Breast epithelium (tissue), 4 donors: ENCODE results near the gene DNAJC8. TPM values are rescaled to one million over a fixed set of nuclear protein-coding genes. Genes with fewer than 3 reads are reported as not detected.

ENCODE experiments used
- DNase-seq, 2 donors: peaks; one replicate each; pipeline ENCODE4 v3.0.0-alpha.2; 2019; ENCODE audit warnings: low spot score in 2 of 2
- H3K27ac ChIP-seq, 2 donors: fragments of 200-600 bp; sonication (generic) in 1 of 2; one replicate each; pipeline ENCODE4 v1.5.1; 2016 to 2019; ENCODE audit warnings: mild to moderate bottlenecking in 1 of 2
- H3K27me3 ChIP-seq, 2 donors: fragments of 200-600 bp; sonication (generic) in 1 of 2; one replicate each; pipeline versions ENCODE4 v1.5.1 to v1.6.0; 2017 to 2019; ENCODE audit warnings: control low read depth in 1 of 2, mild to moderate bottlenecking in 1 of 2
- H3K36me3 ChIP-seq: fragments of 200-600 bp; one replicate; pipeline ENCODE4 v1.5.1; 2019
- H3K4me1 ChIP-seq, 2 donors: fragments of 200-600 bp; sonication (generic); one replicate each; pipeline ENCODE4 v1.5.1; 2016 to 2019; ENCODE audit warnings: control low read depth in 1 of 2
- H3K4me3 ChIP-seq, 3 donors: fragments of 200-600 bp; sonication (generic); 1 replicate in 2 of 3; 2 replicates in 1 of 3; pipeline ENCODE4 v1.5.1; 2016 to 2019; ENCODE audit warnings: mild to moderate bottlenecking in 3 of 3, moderate library complexity in 2 of 3
- H3K9me3 ChIP-seq, 2 donors: fragments of 200-600 bp; sonication (generic) in 1 of 2; one replicate each; pipeline ENCODE4 v1.5.1; 2016 to 2019; ENCODE audit warnings: control low read depth in 1 of 2
- CTCF ChIP-seq, 3 donors: fragments of 450-650 bp; IDR thresholded peaks; one replicate each; pipeline ENCODE4 v1.5.1; 2016 to 2017; ENCODE audit warnings: antibody characterized with exemption in 3 of 3, mild to moderate bottlenecking in 3 of 3, moderate library complexity in 3 of 3
- POLR2A ChIP-seq: fragments of 450-650 bp; IDR thresholded peaks from one replicate; pipeline ENCODE4 v1.6.1; 2016; ENCODE audit warnings: antibody characterized with exemption, mild to moderate bottlenecking, moderate library complexity
- POLR2AphosphoS5 ChIP-seq, 3 donors: sonication (generic); formaldehyde crosslinking; IDR thresholded peaks; one replicate each; pipeline ENCODE4 v1.6.1; 2017; ENCODE audit warnings: antibody characterized with exemption in 3 of 3
- intact Hi-C: fragments of 100-400 bp; cut with DNase I; formaldehyde crosslinking; loops from one replicate; pipeline ENCODE4 v1.15.1; 2023; ENCODE audit warnings: low total_unique reads
- total RNA-seq, 3 donors: library from RNA; depleted of rRNA; stranded (reverse); fragments of >200 nt; gene quantifications; one replicate each; pipeline ENCODE4 v1.1.0, GENCODE V29; 2016

The DNAJC8 gene
- total RNA-seq, 3 donors from 2014 or later = 67.8 to 76.4 (median 75.4) TPM

- Histone ChIP-seq H3K36me3 (peaks cover 3% of the 10 kb centered on the region), H3K9me3 (no peaks in the 10 kb centered on the region), H3K27me3 (no peaks in the 10 kb centered on the region), H3K4me3 (no peak overlapping the region), H3K27ac (no peak overlapping the region), H3K4me1 (peaks cover 0 to 5% of the 10 kb centered on the region in 2 donors)
- intact Hi-C loops = no loop called here
- TF ChIP-seq CTCF (IDR thresholded peaks at IDR 0.05) (no peak), POLR2AphosphoS5 (IDR thresholded peaks at IDR 0.05) (no peak), POLR2A (no peak)
- DNase-seq = no peak
Observed at GRCh38 chr1:28267633-28268032, 34.8 kb upstream of the DNAJC8 start.

GRCh38 chr1:28266920-28267322 is 34.1 kb upstream of the DNAJC8 start:
- no peak overlapping the region for H3K4me3 ChIP-seq
- H3K9me3 ChIP-seq = no peaks in the 10 kb centered on the region
- no peaks in the 10 kb centered on the region for H3K27me3 ChIP-seq
- intact Hi-C loops = no loop called here
- peaks cover 1% of the 10 kb centered on the region for H3K36me3 ChIP-seq
- peaks cover 0 to 5% of the 10 kb centered on the region in 2 donors for H3K4me1 ChIP-seq
- H3K27ac ChIP-seq = no peak overlapping the region
- DNase-seq = no peak
- TF ChIP-seq POLR2AphosphoS5 (IDR thresholded peaks at IDR 0.05) (no peak), CTCF (IDR thresholded peaks at IDR 0.05) (no peak), POLR2A (no peak)

- Histone ChIP-seq H3K27ac (no peak overlapping the region), H3K27me3 (no peaks in the 10 kb centered on the region), H3K4me1 (peaks cover 0 to 5% of the 10 kb centered on the region in 2 donors), H3K9me3 (no peaks in the 10 kb centered on the region), H3K36me3 (no peaks in the 10 kb centered on the region), H3K4me3 (no peak overlapping the region)
- intact Hi-C loops = no loop called here
- TF ChIP-seq CTCF (IDR thresholded peaks at IDR 0.05) (no peak), POLR2A (no peak), POLR2AphosphoS5 (IDR thresholded peaks at IDR 0.05) (no peak)
- no peak for DNase-seq
Observed at GRCh38 chr1:28265577-28265976, 32.7 kb upstream of the DNAJC8 start.

- intact Hi-C loops = no loop called here
- peaks cover 0 to 5% of the 10 kb centered on the region in 2 donors for H3K4me1 ChIP-seq
- TF ChIP-seq POLR2AphosphoS5 (IDR thresholded peaks at IDR 0.05) (no peak), CTCF (IDR thresholded peaks at IDR 0.05) (no peak), POLR2A (no peak)
- H3K9me3 ChIP-seq = no peaks in the 10 kb centered on the region
- no peaks in the 10 kb centered on the region for H3K27me3 ChIP-seq
- no peaks in the 10 kb centered on the region for H3K36me3 ChIP-seq
- no peak overlapping the region for H3K27ac ChIP-seq
- no peak for DNase-seq
- H3K4me3 ChIP-seq = no peak overlapping the region
Observed at GRCh38 chr1:28264897-28265296, 32.1 kb upstream of the DNAJC8 start.

GRCh38 chr1:28260803-28261174 is 28.0 kb upstream of the DNAJC8 start:
- no peaks in the 10 kb centered on the region for H3K27me3 ChIP-seq
- no peaks in the 10 kb centered on the region for H3K4me1 ChIP-seq
- no peak for TF ChIP-seq POLR2A
- no peak for TF ChIP-seq CTCF (IDR thresholded peaks at IDR 0.05)
- no peaks in the 10 kb centered on the region for H3K9me3 ChIP-seq
- H3K27ac ChIP-seq = peak overlapping the region; percentile 86 to 90
- intact Hi-C loops = no loop called here
- H3K4me3 ChIP-seq = peak overlapping the region; percentile 84 to 94 (median 90)
- DNase-seq = no peak
- no peaks in the 10 kb centered on the region for H3K36me3 ChIP-seq
